Caco-2 (cell line): ENCODE data around the gene SLC9A8. TPM values are rescaled to one million over a fixed set of nuclear protein-coding genes. Genes with fewer than 3 reads are reported as not detected.

Experiments used
- BruUV-seq: library from RNA; stranded (reverse); fragments of 400-500 nt; replicated peaks from 2 replicates; lab custom pipeline; 2021; lab: Mats Ljungman, UMichigan
- CTCF ChIA-PET: fragments of 300-600 bp; sonication (Branson Sonifier 250); formaldehyde crosslinking; loops from one replicate; lab custom pipeline; 2022; ENCODE audit warnings: antibody characterized with exemption; lab: Charles Lee
- POLR2A ChIA-PET: fragments of 300-600 bp; sonication (Branson Sonifier 250); formaldehyde crosslinking; loops from one replicate; lab custom pipeline; 2022; ENCODE audit warnings: antibody characterized with exemption; lab: Charles Lee
- DNase-seq, 2 experiments: peaks; one replicate each; pipeline versions ENCODE4 v3.0.0 to v3.0.0-alpha.2; 2020 to 2022
- H3K27me3 ChIP-seq: replicated peaks from 2 replicates; pipeline ENCODE4 v1.6.0; 2011; ENCODE audit warnings: low read length; ENCODE audit not compliant: control insufficient read depth, insufficient read depth
- H3K36me3 ChIP-seq: 2 replicates; pipeline ENCODE4 v1.5.1; 2011; ENCODE audit warnings: low read length; ENCODE audit not compliant: control insufficient read depth, insufficient read depth
- H3K4me1 ChIP-seq: fragments of 250-450 bp; sonication (Bioruptor Pico); 2 replicates; pipeline ENCODE4 v1.5.1; 2020; ENCODE audit warnings: mild to moderate bottlenecking
- H3K4me3 ChIP-seq: 2 replicates; pipeline ENCODE4 v1.5.1; 2011; ENCODE audit warnings: low read depth, mild to moderate bottlenecking, control low read depth, low read length
- H3K9me3 ChIP-seq: fragments of 250-450 bp; sonication (Bioruptor Pico); 2 replicates; pipeline ENCODE4 v1.5.1; 2020; ENCODE audit warnings: mild to moderate bottlenecking, moderate library complexity
- H3K27ac Mint-ChIP-seq: one replicate; pipeline ENCODE4 v1.8.0; 2022; ENCODE audit warnings: mixed read lengths; ENCODE audit not compliant: unreplicated experiment
- H3K27me3 Mint-ChIP-seq: one replicate; pipeline ENCODE4 v1.8.0; 2022; ENCODE audit warnings: mixed read lengths; ENCODE audit not compliant: insufficient read depth, unreplicated experiment
- H3K36me3 Mint-ChIP-seq: one replicate; pipeline ENCODE4 v1.8.0; 2022; ENCODE audit warnings: mild to moderate bottlenecking, mixed read lengths; ENCODE audit not compliant: insufficient read depth, unreplicated experiment
- H3K4me1 Mint-ChIP-seq: one replicate; pipeline ENCODE4 v1.8.0; 2022; ENCODE audit warnings: low read depth, mixed read lengths; ENCODE audit not compliant: unreplicated experiment
- H3K4me3 Mint-ChIP-seq: one replicate; pipeline ENCODE4 v1.8.0; 2022; ENCODE audit warnings: mild to moderate bottlenecking, moderate library complexity, mixed read lengths; ENCODE audit not compliant: unreplicated experiment
- H3K9me3 Mint-ChIP-seq: one replicate; pipeline ENCODE4 v1.8.0; 2022; ENCODE audit warnings: mixed read lengths; ENCODE audit not compliant: unreplicated experiment
- CTCF ChIP-seq, 2 experiments: fragments of 200-600 bp in 1 of 2; IDR thresholded peaks; 1 replicate in 1 of 2; 2 replicates in 1 of 2; pipeline versions ENCODE4 v1.5.1 to v1.8.0; 2011 to 2022; ENCODE audit warnings: antibody characterized with exemption in 1 of 2, control low read depth in 1 of 2, inconsistent platforms in 1 of 2, low read depth in 1 of 2, low read length in 1 of 2, mild to moderate bottlenecking in 1 of 2, moderate library complexity in 1 of 2; ENCODE audit not compliant: insufficient read depth in 1 of 2, severe bottlenecking in 1 of 2, unreplicated experiment in 1 of 2
- intact Hi-C: fragments of 100-400 bp; cut with micrococcal nuclease; formaldehyde crosslinking; loops from one replicate; pipeline ENCODE4 v1.10.0; 2022; ENCODE audit not compliant: unreplicated experiment
- total RNA-seq: library from RNA; stranded (reverse); gene quantifications from 2 replicates; pipeline ENCODE4 v1.2.3, GENCODE V29; 2022

The SLC9A8 gene
- total RNA-seq, 1 experiment from 2014 or later, result 21.4 TPM

DNA sequence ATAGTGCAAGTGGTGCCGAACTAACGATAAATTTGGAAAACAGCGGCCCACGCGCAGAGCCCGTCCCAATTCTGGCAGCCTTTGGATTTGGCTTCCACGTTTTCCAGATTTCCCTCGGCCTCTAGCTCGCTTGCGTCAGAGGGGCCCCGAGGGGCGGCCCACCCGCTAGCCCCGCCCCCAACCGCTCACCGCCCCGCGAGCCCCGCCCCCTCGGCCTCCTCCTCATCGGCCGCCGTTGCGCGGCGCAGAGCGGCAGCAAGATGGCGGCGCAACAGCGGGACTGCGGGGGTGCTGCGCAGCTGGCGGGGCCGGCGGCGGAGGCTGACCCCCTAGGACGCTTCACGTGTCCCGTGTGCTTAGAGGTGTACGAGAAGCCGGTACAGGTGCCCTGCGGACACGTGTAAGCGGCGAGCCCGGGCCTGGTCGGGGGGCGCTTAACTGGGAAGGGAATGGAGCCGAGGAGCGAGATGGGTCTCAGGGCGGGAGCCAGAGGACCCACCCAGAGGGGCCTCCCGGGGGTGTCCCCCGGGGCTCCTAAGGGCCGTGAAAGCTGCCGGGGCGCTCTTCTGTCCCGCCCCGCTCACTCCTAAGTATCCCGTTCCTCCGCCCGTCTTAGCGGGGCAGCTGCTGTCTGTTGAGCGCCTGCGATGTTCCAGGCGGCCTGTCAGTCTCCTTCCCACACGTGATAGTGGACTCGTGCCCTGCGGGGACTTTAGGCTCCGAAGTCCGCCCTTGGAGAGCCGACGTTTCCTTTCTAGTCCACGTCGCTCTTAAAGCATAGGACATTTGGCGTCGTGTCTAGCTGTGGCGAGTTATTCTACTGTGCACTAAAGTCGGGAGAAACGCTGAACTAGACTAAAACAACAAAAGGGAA lies 123.8 kb downstream of the SLC9A8 start, which contains the start of gene RNF114:
Gene RNF114, plus strand, starts transcription at position 245 of the 874 bp plus-strand sequence. Its CDS starts 16 bp downstream, at position 261.
- intact Hi-C loops, result loop anchor here (1.0 to 2.0 kb wide), 2 partner anchors 20 to 40 kb away; no protein-coding TSS in a partner anchor
- DNase-seq, result peak; percentile 94 to 98
- H3K9me3 Mint-ChIP-seq, result no peaks in the 10 kb centered on the region

GRCh38 chr20:49937027-49937929 lies 124.7 kb downstream of the SLC9A8 start:
- no peaks in the 10 kb centered on the region for H3K27me3 Mint-ChIP-seq
- H3K27ac Mint-ChIP-seq, result peak overlapping the region; percentile 91
- intact Hi-C loops, result loop anchor here (2.0 kb wide), 1 partner anchor 40 kb away; no protein-coding TSS in a partner anchor
- peaks cover 55% of the 10 kb centered on the region for H3K36me3 Mint-ChIP-seq
- peak in 1 of 2 experiments; percentile 55 for DNase-seq
- ChIA-PET POLR2A (interaction anchor here (1.1 to 4.4 kb wide), 6 partner anchors 10 to 178 kb away, joined by 3 to 123 read pairs (median 6); partner anchors contain the start of gene SPATA2), CTCF (interaction anchor here (0.8 to 3.7 kb wide), 9 partner anchors 8 to 651 kb away, joined by 3 to 33 read pairs (median 7); partner anchors contain the start of genes SNAI1 and SPATA2)
- Histone ChIP-seq H3K27me3 (no peaks in the 10 kb centered on the region), H3K36me3 (peaks cover 6% of the 10 kb centered on the region; the same call in 1 of the 2 replicates), H3K4me3 (peak overlapping the region; percentile 87), H3K9me3 (no peaks in the 10 kb centered on the region), H3K4me1 (peaks cover 41% of the 10 kb centered on the region)
- peaks cover 43% of the 10 kb centered on the region for H3K4me1 Mint-ChIP-seq
- peak overlapping the region; percentile 93 for H3K4me3 Mint-ChIP-seq
- H3K9me3 Mint-ChIP-seq, result no peaks in the 10 kb centered on the region
- TF ChIP-seq CTCF (IDR thresholded peaks at IDR 0.05; ENCODE audit: insufficient read depth in 1 of 2, low read depth in 1 of 2, low read length in 1 of 2, severe bottlenecking in 1 of 2, unreplicated experiment in 1 of 2), result no peak
- TSS peak; percentile 94 for BruUV-seq

More for the DNA sequence above, 123.8 kb downstream of the SLC9A8 start, which contains the start of gene RNF114:
- peak within 1 kb of the TSS; percentile 91 for H3K27ac Mint-ChIP-seq
- H3K4me3 Mint-ChIP-seq, result peak within 1 kb of the TSS; percentile 93
- BruUV-seq, result no TSS peak
- ChIA-PET CTCF (interaction anchor here (0.9 to 3.7 kb wide), 8 partner anchors 9 to 326 kb away, joined by 3 to 33 read pairs (median 7); partner anchors contain the start of gene SPATA2), POLR2A (interaction anchor here (0.5 to 4.4 kb wide), 13 partner anchors 9 to 994 kb away, joined by 3 to 123 read pairs (median 4); partner anchors contain the start of gene SPATA2)
- Histone ChIP-seq H3K9me3 (no peaks in the 10 kb centered on the region), H3K4me3 (peak within 1 kb of the TSS; percentile 87), H3K4me1 (peaks cover 32% of the 10 kb centered on the region), H3K36me3 (peaks cover 4% of the 10 kb centered on the region; the same call in 1 of the 2 replicates), H3K27me3 (no peaks in the 10 kb centered on the region)
- no peaks in the 10 kb centered on the region for H3K27me3 Mint-ChIP-seq
- H3K36me3 Mint-ChIP-seq, result peaks cover 46% of the 10 kb centered on the region
- peaks cover 38% of the 10 kb centered on the region for H3K4me1 Mint-ChIP-seq
- peak in 1 of 2 experiments; percentile 11 for TF ChIP-seq CTCF (IDR thresholded peaks at IDR 0.05; ENCODE audit: insufficient read depth in 1 of 2, low read depth in 1 of 2, low read length in 1 of 2, severe bottlenecking in 1 of 2, unreplicated experiment in 1 of 2)
